GM12878 (cell line): ENCODE measurements around the gene NUP93. TPM values are rescaled to one million over a fixed set of nuclear protein-coding genes. Genes with fewer than 3 reads are reported as not detected.
A peak's percentile ranks its signal among the peaks of the same experiment; 100 is the strongest.

Experiments used
- BHLHE40 ChIP-seq, 2 experiments: fragments of 450-650 bp in 1 of 2; IDR thresholded peaks; 2 replicates each; pipeline ENCODE4 v1.6.1; 2011 to 2017; ENCODE audit warnings: low read depth in 2 of 2, borderline replicate concordance in 1 of 2, improper control_type of control experiment in 1 of 2, low read length in 1 of 2, mild to moderate bottlenecking in 1 of 2
- PML ChIP-seq: IDR thresholded peaks from 2 replicates; pipeline ENCODE4 v1.6.1; 2012; ENCODE audit warnings: low read length, inconsistent platforms
- POLR2A ChIP-seq: IDR thresholded peaks from 2 replicates; pipeline ENCODE4 v1.6.1; 2011; ENCODE audit warnings: low read depth, mild to moderate bottlenecking, low read length
- REST ChIP-seq: IDR thresholded peaks from 2 replicates; pipeline ENCODE4 v1.6.1; 2012; ENCODE audit warnings: mild to moderate bottlenecking, low read depth, low read length
- SP1 ChIP-seq: IDR thresholded peaks from one replicate; pipeline ENCODE4 v1.6.1; 2011; ENCODE audit warnings: low read depth, low read length
- TAF1 ChIP-seq: IDR thresholded peaks from 2 replicates; pipeline ENCODE4 v1.6.1; 2011; ENCODE audit warnings: mild to moderate bottlenecking, low read depth, low read length, borderline replicate concordance
- ZNF687 ChIP-seq: fragments of 450-650 bp; IDR thresholded peaks from 2 replicates; pipeline ENCODE4 v1.6.1; 2017; ENCODE audit warnings: mild to moderate bottlenecking, moderate library complexity
- polyA plus RNA-seq, 11 experiments: library from polyadenylated mRNA; depleted of rRNA in 4 of 11; unstranded in 6 of 11; stranded (reverse) in 5 of 11; fragments of >200 nt; fragmentation: Nextera tagmentation in 4 of 11; fragmentation: Illumina TruSeq in 1 of 11; extraction: Ambion mirVana in 4 of 11; extraction: Trizol in 1 of 11; gene quantifications; 1 replicate in 1 of 11; 2 replicates in 10 of 11; pipeline versions ENCODE4 v1.2.1 to v1.2.3, GENCODE V29; 2011 to 2016; ENCODE audit warnings: inconsistent platforms in 2 of 11, missing spikeins in 2 of 11, low read depth in 1 of 11
- total RNA-seq, 4 experiments: library from RNA; depleted of rRNA in 3 of 4; stranded (reverse); fragments of >200 nt in 3 of 4; fragmentation: Illumina TruSeq in 1 of 4; extraction: Trizol in 1 of 4; gene quantifications; 2 replicates each; pipeline versions ENCODE4 v1.2.1 to v1.2.3, GENCODE V29; 2013 to 2021

NUP93 gene
- total and polyA plus RNA-seq, 10 of the 15 experiments (the other 5 are each of a cell fraction or from before 2014, with no cell fraction given), result 82.2 to 175 (median 101) TPM

- TF ChIP-seq BHLHE40 (IDR thresholded peaks at IDR 0.05; ENCODE audit: borderline replicate concordance in 1 of 2, low read depth in 2 of 2, low read length in 1 of 2) (peak; percentile 11 to 79; a peak in 2 of 4 replicates), ZNF687 (peak; percentile 93), POLR2A (peak; percentile 93), SP1 (peak; percentile 84), TAF1 (peak; percentile 40; the same call in 1 of the 2 replicates), REST (no peak), PML (peak; percentile 65)
Measured at GRCh38 chr16:56729735-56730662, at the start of gene NUP93 (continued).
